Keratinocyte (primary cell): Measurements from ENCODE around the gene PDE9A. TPM values are rescaled to one million over a fixed set of nuclear protein-coding genes. Genes with fewer than 3 reads are reported as not detected.

Experiments
- DNase-seq: peaks from one replicate; pipeline ENCODE4 v3.0.0-alpha.2; 2011; ENCODE audit warnings: low read depth, missing footprints, low spot score
- FAIRE-seq: peaks from 2 replicates; lab custom pipeline; 2011; peaks lifted over from hg19 to GRCh38; lab: Jason Lieb, UNC
- H2AFZ ChIP-seq: 2 replicates; pipeline ENCODE4 v1.6.0; 2012; ENCODE audit warnings: low read length, control low read depth, inconsistent platforms; ENCODE audit not compliant: control insufficient read depth
- H3K27ac ChIP-seq: 2 replicates; pipeline ENCODE4 v1.5.1; 2011; ENCODE audit warnings: low read length; ENCODE audit not compliant: control insufficient read depth, insufficient read depth
- H3K27me3 ChIP-seq: 3 replicates; pipeline ENCODE4 v1.6.0; 2011; ENCODE audit warnings: low read length; ENCODE audit not compliant: control insufficient read depth, insufficient read depth; ENCODE audit errors: extremely low read depth
- H3K36me3 ChIP-seq, 2 experiments: 2 replicates in 1 of 2; 3 replicates in 1 of 2; pipeline ENCODE4 v1.5.1; 2011; ENCODE audit warnings: low read length in 2 of 2, mild to moderate bottlenecking in 1 of 2; ENCODE audit not compliant: control insufficient read depth in 2 of 2, insufficient read depth in 2 of 2; ENCODE audit errors: extremely low read depth in 1 of 2
- H3K4me1 ChIP-seq: 3 replicates; pipeline ENCODE4 v1.5.1; 2011; ENCODE audit warnings: low read length; ENCODE audit not compliant: control insufficient read depth, insufficient read depth; ENCODE audit errors: extremely low read depth
- H3K4me2 ChIP-seq: 3 replicates; pipeline ENCODE4 v1.6.0; 2011; ENCODE audit warnings: low read depth, low read length; ENCODE audit not compliant: control insufficient read depth, insufficient read depth; ENCODE audit errors: extremely low read depth
- H3K4me3 ChIP-seq, 3 experiments: fragments of 200-600 bp in 1 of 3; sonication (generic) in 1 of 3; 2 replicates in 2 of 3; 3 replicates in 1 of 3; pipeline ENCODE4 v1.5.1; 2011 to 2016; ENCODE audit warnings: low read length in 3 of 3, mild to moderate bottlenecking in 3 of 3, control low read depth in 2 of 3, inconsistent platforms in 1 of 3, low read depth in 1 of 3, mixed read lengths in 1 of 3, mixed run types in 1 of 3, moderate library complexity in 1 of 3; ENCODE audit not compliant: control insufficient read depth in 2 of 3, insufficient read depth in 2 of 3; ENCODE audit errors: extremely low read depth in 1 of 3
- H3K79me2 ChIP-seq: 2 replicates; pipeline ENCODE4 v1.6.0; 2012; ENCODE audit warnings: low read length; ENCODE audit not compliant: control insufficient read depth, insufficient read depth
- H3K9ac ChIP-seq: 3 replicates; pipeline ENCODE4 v1.6.0; 2011; ENCODE audit warnings: low read length; ENCODE audit not compliant: control insufficient read depth, insufficient read depth; ENCODE audit errors: extremely low read depth
- H3K9me1 ChIP-seq: 3 replicates; pipeline ENCODE4 v1.6.0; 2011; ENCODE audit warnings: low read length; ENCODE audit not compliant: control insufficient read depth, insufficient read depth; ENCODE audit errors: extremely low read depth
- H3K9me3 ChIP-seq: 2 replicates; pipeline ENCODE4 v1.5.1; 2012; ENCODE audit warnings: low read depth, low read length; ENCODE audit not compliant: control insufficient read depth
- H4K20me1 ChIP-seq: 3 replicates; pipeline ENCODE4 v1.6.0; 2011; ENCODE audit warnings: low read length; ENCODE audit not compliant: control insufficient read depth, insufficient read depth; ENCODE audit errors: extremely low read depth
- CTCF ChIP-seq, 3 experiments: IDR thresholded peaks in 1 of 3; conservative IDR thresholded peaks in 1 of 3; optimal IDR thresholded peaks in 1 of 3; 2 replicates in 2 of 3; 3 replicates in 1 of 3; pipeline versions ENCODE3 to v1.5.1; 2011; ENCODE audit warnings: low read length in 3 of 3, mild to moderate bottlenecking in 3 of 3, moderate library complexity in 2 of 3, control low read depth in 1 of 3, inconsistent platforms in 1 of 3; ENCODE audit not compliant: insufficient read depth in 2 of 3; ENCODE audit errors: extremely low read depth in 1 of 3
- EZH2 ChIP-seq: IDR thresholded peaks from one replicate; pipeline ENCODE4 v1.6.1; 2012; ENCODE audit warnings: inconsistent platforms, mild to moderate bottlenecking, low read length, moderate library complexity
- dilution Hi-C: fragments of 300-500 bp; cut with MboI; formaldehyde crosslinking; loops from one replicate; pipeline ENCODE4 v1.7.0; 2020; ENCODE audit warnings: low sequenced_read_pairs; ENCODE audit not compliant: extremely low pct_ligation_motif_present
- polyA plus RNA-seq, 5 experiments: library from polyadenylated mRNA; depleted of rRNA in 3 of 5; stranded (reverse) in 3 of 5; stranded (forward) in 1 of 5; unstranded in 1 of 5; fragments of >200 nt; gene quantifications; 1 replicate in 1 of 5; 2 replicates in 3 of 5; 3 replicates in 1 of 5; pipeline versions ENCODE4 v1.2.1 to v1.2.3, GENCODE V29; 2011 to 2012; ENCODE audit warnings: missing spikeins in 2 of 5, low read depth in 1 of 5, low replicate concordance in 1 of 5

The PDE9A gene
- polyA plus RNA-seq, 1 donor (not counting 4 experiments of a cell fraction or from before 2014, with no cell fraction given): 0.13 TPM

- FAIRE-seq (no peak), DNase-seq (no peak)
- Histone ChIP-seq H3K27me3 (peaks cover 20% of the 10 kb centered on the region), H3K4me2 (no peak overlapping the region), H3K4me1 (no peaks in the 10 kb centered on the region), H3K27ac (no peak overlapping the region), H4K20me1 (no peaks in the 10 kb centered on the region), H3K9ac (no peak overlapping the region), H2AFZ (no peak overlapping the region), H3K9me3 (no peaks in the 10 kb centered on the region), H3K4me3 (no peak overlapping the region), H3K36me3 (no peaks in the 10 kb centered on the region), H3K9me1 (no peaks in the 10 kb centered on the region), H3K79me2 (no peaks in the 10 kb centered on the region)
- dilution Hi-C loops: no loop called here
- TF ChIP-seq EZH2 (no peak), CTCF (optimal IDR thresholded peaks at IDR 0.05 in 1 of 3, IDR thresholded peaks at IDR 0.05 in 1 of 3, conservative IDR thresholded peaks at IDR 0.05 in 1 of 3; ENCODE audit: extremely low read depth in 1 of 3, insufficient read depth in 2 of 3, low read length in 3 of 3) (no peak)
These were observed 25.3 kb downstream of the PDE9A start for GRCh38 chr21:42678618-42679295.

GRCh38 chr21:42679319-42680057 lies 26.1 kb downstream of the PDE9A start:
- H3K4me2 ChIP-seq: no peak overlapping the region
- H4K20me1 ChIP-seq: no peaks in the 10 kb centered on the region
- H3K9me1 ChIP-seq: no peaks in the 10 kb centered on the region
- H3K9me3 ChIP-seq: no peaks in the 10 kb centered on the region
- H2AFZ ChIP-seq: no peak overlapping the region
- no peak for FAIRE-seq
- dilution Hi-C loops: no loop called here
- H3K79me2 ChIP-seq: no peaks in the 10 kb centered on the region
- DNase-seq: no peak
- no peak overlapping the region for H3K27ac ChIP-seq
- H3K4me3 ChIP-seq: no peak overlapping the region
- peaks cover 16% of the 10 kb centered on the region for H3K27me3 ChIP-seq
- H3K36me3 ChIP-seq: no peaks in the 10 kb centered on the region
- no peaks in the 10 kb centered on the region for H3K4me1 ChIP-seq
- TF ChIP-seq EZH2 (no peak), CTCF (optimal IDR thresholded peaks at IDR 0.05 in 1 of 3, IDR thresholded peaks at IDR 0.05 in 1 of 3, conservative IDR thresholded peaks at IDR 0.05 in 1 of 3; ENCODE audit: extremely low read depth in 1 of 3, insufficient read depth in 2 of 3, low read length in 3 of 3) (no peak)
- H3K9ac ChIP-seq: no peak overlapping the region
